NK-92 (cell line): Measurements from ENCODE around the gene TEX26.

ENCODE experiments used
- DNase-seq: peaks from one replicate; lab custom pipeline; 2025; ENCODE audit not compliant: unreplicated experiment; lab: John Stamatoyannopoulos, UW

Gene TEX26

GRCh38 chr13:30974350-30974749 is 41.9 kb downstream of the TEX26 start:
- no peak for DNase-seq

GRCh38 chr13:30976025-30976424 is 43.6 kb downstream of the TEX26 start:
- DNase-seq: no peak

DNA sequence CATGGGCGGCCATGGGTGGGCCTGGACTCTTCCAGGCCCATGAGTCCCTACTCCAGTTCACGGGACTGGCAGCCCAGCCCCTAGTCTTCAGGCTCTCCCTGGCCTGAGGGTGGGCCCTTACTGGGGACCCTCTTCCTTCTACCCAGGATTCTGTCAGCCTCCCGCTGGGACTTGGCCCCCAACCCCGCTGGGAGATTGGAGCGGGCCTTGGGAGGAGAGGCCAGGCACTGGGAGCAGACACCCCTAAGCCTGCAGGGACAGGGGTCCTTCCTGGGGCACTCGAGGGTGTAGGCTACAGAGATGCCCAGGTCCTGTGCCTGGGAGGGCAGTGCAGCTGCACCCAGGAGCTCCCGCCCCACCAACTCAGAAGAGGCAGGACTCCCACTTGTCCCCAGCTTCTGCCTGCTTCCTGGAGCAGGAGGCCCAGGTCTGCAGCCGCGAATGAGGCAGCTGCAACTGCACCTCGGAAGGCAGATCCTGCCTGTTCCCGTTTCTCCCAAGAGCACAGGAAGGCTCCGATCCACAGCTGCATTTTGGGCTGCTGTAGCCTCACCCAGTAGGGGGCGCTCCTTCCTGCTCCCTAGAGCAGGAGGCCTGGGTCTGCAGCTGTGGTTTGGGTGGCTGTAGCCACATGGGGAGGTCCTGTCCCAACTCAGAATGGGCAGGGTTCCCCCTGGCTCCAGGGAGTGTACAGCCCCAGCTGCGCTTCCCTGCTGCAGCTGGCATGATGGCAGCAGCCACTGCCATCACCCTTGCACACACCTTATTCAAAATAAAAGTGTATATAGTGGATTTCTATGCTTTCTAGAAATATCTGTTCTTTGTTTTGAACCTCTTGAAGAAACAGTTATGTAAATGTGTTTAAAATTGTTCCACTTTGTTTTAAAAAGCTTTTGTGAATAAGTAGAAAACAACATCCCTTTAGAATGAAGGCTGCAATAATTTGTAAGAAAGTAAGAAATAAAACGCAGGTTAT is 46.8 kb downstream of the TEX26 start:
- no peak for DNase-seq

GRCh38 chr13:30982506-30982905 is 50.0 kb downstream of the TEX26 start:
- DNase-seq: no peak

GRCh38 chr13:30982906-30983305 is 50.5 kb downstream of the TEX26 start:
- no peak for DNase-seq

GRCh38 chr13:30983431-30983830 is 51.0 kb downstream of the TEX26 start:
- no peak for DNase-seq

GRCh38 chr13:30984620-30985019 is 52.2 kb downstream of the TEX26 start:
- no peak for DNase-seq

DNA sequence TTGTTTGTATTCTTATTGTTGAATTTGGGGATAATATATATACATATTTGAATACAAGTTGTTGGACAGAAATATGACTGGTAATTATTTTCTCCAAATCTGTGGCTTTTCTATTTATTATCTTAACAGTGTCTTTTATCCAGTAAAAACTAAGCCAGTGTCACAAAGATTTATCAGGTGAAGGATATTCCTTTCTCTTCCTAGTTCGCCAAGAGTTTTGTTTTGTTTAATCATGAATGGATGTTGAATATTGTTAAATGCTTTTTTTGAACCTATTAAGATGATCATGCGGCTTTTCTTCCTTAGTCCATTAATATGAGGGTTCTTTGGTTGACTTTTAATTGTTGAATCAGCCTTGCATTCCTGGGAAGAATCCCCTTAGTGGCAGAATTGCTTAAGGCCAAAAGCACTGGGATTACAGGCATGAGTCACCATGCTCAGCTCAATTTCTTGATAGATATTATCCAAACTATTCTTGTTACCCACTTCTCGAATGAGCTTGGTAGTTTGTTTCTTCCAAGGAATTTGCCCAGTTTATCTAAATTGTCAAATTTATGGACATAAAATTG is 53.3 kb downstream of the TEX26 start:
- no peak for DNase-seq

DNA sequence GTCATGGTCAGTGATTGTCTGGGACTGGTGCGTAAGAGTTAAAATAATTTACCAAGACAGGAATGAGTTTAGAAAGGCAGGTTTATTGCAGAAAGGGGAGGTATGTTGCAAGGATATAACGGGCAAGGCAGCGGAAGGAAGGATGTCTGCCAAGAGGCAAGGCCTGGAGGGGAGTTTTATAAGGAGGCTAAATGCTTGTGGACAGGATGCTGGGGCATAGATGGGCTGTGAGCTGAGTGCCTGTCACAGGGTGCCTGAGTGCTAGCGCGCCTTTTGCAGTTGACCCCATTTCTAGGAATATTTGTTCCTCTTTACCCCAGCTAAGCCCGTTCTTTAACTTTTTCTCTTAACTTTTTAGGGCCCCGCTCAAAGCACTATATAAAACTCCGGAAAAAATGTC is 58.7 kb downstream of the TEX26 start:
- DNase-seq: no peak

DNA sequence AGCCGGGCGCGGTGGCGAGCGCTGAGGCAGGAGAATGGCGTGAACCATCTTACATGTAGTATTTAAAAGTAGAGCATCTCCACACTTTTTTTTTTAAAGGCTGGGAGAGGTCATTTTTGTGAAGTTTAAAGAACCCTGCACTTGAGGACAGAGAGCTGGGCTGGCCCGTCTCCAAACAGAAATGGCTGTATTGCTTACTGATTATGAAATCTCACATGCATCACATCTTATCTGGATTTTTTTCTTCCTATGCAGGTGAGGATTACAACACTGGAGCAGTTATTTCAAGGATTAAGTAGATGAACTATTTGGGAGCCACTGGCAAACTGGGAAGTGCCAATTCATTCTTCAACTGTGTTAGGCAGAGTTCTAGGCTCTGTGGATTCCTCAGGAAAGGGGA is 59.5 kb downstream of the TEX26 start:
- no peak for DNase-seq

DNA sequence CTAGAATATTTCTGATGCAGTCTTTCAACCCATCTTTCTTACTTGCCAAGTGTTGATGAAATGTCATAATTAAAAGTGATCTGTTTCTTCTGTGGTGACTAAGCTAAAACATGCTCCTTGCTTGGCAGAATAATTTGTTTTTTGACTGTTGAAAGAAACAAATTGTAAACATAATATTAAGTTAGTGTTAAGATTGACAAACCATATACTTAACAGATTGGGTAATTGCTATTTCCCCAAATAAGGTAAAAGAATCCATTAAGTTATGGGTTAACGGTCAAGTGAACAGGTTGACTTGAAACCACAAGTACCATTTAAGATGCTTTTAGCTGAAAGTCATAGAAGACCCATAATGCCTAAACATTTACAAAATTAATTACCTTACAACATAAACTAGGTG is 62.9 kb downstream of the TEX26 start:
- no peak for DNase-seq

GRCh38 chr13:30997697-30998096 is 65.2 kb downstream of the TEX26 start:
- no peak for DNase-seq

GRCh38 chr13:30998136-30999088 is 66.0 kb downstream of the TEX26 start:
- DNase-seq: no peak

- DNase-seq: no peak
These were observed 68.4 kb downstream of the TEX26 start for GRCh38 chr13:31000889-31001288.

DNA sequence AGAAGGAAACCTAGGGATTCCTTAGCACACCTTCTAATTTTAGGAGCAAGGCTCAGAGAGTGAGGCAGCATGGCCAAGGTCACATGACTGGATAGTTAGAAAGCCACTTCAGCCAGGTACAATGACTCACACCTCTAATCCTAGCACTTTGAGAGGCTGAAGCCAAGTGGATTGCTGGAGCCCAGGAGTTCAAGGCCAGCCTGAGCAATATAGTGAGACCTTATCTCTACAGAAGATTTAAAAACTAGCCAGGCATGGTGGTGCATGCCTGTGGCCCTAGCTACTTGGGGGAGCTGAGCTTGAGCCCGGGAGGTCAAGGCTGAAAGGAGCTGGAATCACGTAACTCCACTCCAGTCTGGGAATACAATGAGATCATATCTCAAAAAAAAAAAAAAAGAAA is 69.2 kb downstream of the TEX26 start:
- no peak for DNase-seq

- no peak for DNase-seq
These were observed 72.6 kb downstream of the TEX26 start for GRCh38 chr13:31005066-31005465.

DNA sequence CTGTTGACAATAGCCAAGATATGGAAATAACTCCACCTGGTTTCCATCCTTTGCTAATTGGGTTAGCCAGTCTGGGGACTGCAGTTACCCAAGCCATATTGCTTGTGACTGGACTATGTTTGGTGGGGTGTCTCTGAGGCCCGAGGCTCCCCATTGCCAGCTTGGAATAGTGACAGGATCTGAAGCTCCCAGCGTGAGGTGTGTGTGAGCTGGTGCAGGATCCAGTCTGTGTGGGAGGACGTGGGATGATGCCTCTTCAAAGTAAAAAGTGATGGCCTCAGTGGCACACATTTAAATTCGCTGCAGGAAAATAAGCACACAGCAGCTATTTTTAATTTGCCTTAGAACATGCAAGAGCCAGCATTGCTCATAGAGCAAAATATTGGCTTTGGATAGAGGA is 75.0 kb downstream of the TEX26 start:
- DNase-seq: no peak

DNA sequence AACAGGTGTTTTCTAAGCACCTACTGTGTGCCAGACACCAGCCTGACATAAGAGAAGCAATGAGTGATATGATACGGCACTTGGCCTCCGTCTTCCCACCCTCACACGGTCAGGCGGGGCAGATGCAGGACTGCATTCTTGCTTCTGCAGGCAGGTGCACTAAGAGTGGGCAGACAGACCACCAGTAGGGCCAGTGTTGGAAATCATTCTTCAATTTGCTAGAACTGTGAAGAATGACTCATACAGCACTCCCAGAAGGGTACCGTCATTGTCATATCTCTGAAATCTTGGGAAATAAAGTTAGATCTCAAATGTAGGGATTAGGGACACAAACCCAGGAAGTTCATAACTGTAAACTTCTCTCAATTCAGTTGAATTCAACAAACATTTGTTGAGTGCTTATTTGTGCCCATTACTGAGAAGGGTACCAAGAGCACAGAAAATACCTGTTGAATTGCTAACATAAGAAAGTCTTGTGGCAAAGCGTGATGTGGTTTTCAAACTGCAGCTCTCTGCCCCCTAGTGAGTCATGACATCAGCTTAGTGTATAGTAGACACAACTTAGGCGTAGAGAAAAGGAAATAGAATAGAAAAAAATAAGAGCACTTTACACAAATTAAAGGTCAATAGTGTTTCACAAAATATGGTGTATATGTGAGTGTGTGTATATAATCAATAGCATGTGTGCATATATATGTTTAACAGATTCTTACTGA is 76.1 kb downstream of the TEX26 start:
- no peak for DNase-seq

DNA sequence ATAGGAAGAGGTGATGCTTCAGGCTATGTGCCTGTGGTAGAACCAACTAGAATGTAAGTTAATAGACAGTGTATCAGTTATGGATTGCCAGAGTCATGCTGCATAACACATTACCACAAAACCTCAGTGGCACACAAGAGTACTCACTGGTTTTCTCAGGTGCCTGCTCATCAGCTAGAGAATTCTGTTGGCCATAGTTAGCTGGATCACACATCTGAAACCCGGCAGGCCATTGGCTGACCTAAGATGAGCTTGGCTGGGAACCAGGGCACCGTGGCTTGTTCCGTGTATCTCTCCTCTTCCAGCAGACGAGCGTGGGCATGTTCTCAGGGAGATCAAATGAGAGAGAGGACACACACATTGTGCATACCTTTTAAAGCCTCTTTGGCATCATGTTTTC is 76.7 kb downstream of the TEX26 start:
- no peak for DNase-seq

DNA sequence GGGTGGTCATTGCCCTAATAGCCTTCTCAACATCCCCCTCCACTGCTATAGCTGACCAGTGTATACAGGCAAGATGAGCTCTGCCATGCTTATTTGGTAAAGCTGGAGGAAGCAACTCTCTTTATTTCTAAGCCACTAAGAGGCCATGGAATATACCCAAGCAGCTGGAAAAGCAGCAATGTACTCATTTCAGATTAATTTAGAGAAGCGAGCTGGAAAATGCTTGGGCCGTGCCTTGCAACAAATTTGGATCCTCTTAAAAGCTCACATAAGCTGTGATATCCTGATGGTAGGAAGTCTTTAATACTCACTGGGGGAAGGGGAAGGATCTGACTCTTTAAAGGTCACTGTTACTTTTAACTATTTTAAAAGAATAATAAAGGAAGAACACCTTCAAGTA is 77.8 kb downstream of the TEX26 start:
- no peak for DNase-seq
